A549 (cell line): ENCODE results near the gene STIM1.

ENCODE experiments used
- CTCF ChIP-seq: fragments of >200 bp; sonication (Bioruptor Twin); formaldehyde crosslinking; IDR thresholded peaks from 3 replicates; pipeline ENCODE4 v1.5.1; 2016
- JUN ChIP-seq, 2 experiments: fragments of >200 bp; sonication (Bioruptor Twin); formaldehyde crosslinking; IDR thresholded peaks; 2 replicates in 1 of 2; 3 replicates in 1 of 2; pipeline ENCODE4 v1.6.1; 2016 to 2017
- MYC ChIP-seq: IDR thresholded peaks from 2 replicates; pipeline ENCODE4 v1.6.1; 2012; ENCODE audit warnings: mild to moderate bottlenecking, inconsistent platforms, low read length, improper control_type of control experiment, borderline replicate concordance
- RFX5 ChIP-seq: fragments of 450-650 bp; IDR thresholded peaks from 2 replicates; pipeline ENCODE4 v1.7.1; 2014; ENCODE audit warnings: antibody characterized with exemption, mild to moderate bottlenecking, moderate library complexity
- USF2 ChIP-seq: fragments of 450-650 bp; IDR thresholded peaks from 2 replicates; pipeline ENCODE4 v1.6.1; 2014; ENCODE audit warnings: antibody characterized with exemption

- TF ChIP-seq RFX5 = no peak
- TF ChIP-seq CTCF = no peak
- TF ChIP-seq USF2 = no peak
- no peak for TF ChIP-seq JUN (IDR thresholded peaks at IDR 0.05)
- no peak for TF ChIP-seq MYC
Observed at GRCh38 chr11:3853899-3854659, 1.4 kb upstream of the STIM1 start.
